K562 (cell line): ENCODE measurements around the gene CDKN1C. TPM values are rescaled to one million over a fixed set of nuclear protein-coding genes. Genes with fewer than 3 reads are reported as not detected.

ENCODE experiments used
- ATAC-seq: fragments of 200-7000 bp; cut with Tn5 transposase; 3 replicates; pipeline ENCODE4 v1.9.1; 2020; ENCODE audit warnings: moderate library complexity
- BruUV-seq: library from RNA; stranded (reverse); fragments of 400-500 nt; replicated peaks from 2 replicates; lab custom pipeline; 2021; lab: Mats Ljungman, UMichigan
- CTCF ChIA-PET: fragments of 300-600 bp; formaldehyde crosslinking; extraction: SDS; loops from one replicate; lab custom pipeline; 2021; ENCODE audit warnings: low intra/inter-chr PET ratio; lab: Yijun Ruan, JAX
- POLR2A ChIA-PET: fragments of 300-600, 350-650 bp; sonication (Branson Sonifier 250); formaldehyde crosslinking; extraction: SDS; loops from one replicate; lab custom pipeline; 2021; ENCODE audit warnings: antibody characterized with exemption, inconsistent platforms; lab: Yijun Ruan, JAX
- DNase-seq, 4 experiments: peaks; one replicate each; pipeline versions ENCODE4 v3.0.0 to v3.0.0-alpha.2; 2011 to 2018; ENCODE audit warnings: low spot score in 3 of 4, mixed read lengths in 3 of 4; ENCODE audit errors: extremely low read depth in 1 of 4
- FAIRE-seq: peaks from 2 replicates; lab custom pipeline; 2011; peaks lifted over from hg19 to GRCh38; lab: Jason Lieb, UNC
- H2AFZ ChIP-seq: 2 replicates; pipeline ENCODE4 v1.6.0; 2011; ENCODE audit warnings: low read depth, low read length, control low read depth, inconsistent platforms
- H3K27ac ChIP-seq: fragments of 200-600 bp; 3 replicates; pipeline ENCODE4 v1.8.0; 2011; ENCODE audit warnings: low read depth, mild to moderate bottlenecking, control low read depth, inconsistent platforms, low read length, moderate library complexity, mixed read lengths; ENCODE audit errors: extremely low read depth
- H3K27me3 ChIP-seq, 2 experiments: fragments of 300-600 bp in 1 of 2; 2 replicates in 1 of 2; 3 replicates in 1 of 2; pipeline versions ENCODE4 v1.6.0 to v1.8.0; 2011; ENCODE audit warnings: inconsistent platforms in 2 of 2, low read length in 2 of 2, mild to moderate bottlenecking in 1 of 2, mixed read lengths in 1 of 2, moderate library complexity in 1 of 2; ENCODE audit not compliant: control insufficient read depth in 2 of 2, insufficient read depth in 2 of 2
- H3K36me3 ChIP-seq: fragments of 300-600 bp; 3 replicates; pipeline ENCODE4 v1.8.0; 2011; ENCODE audit warnings: mild to moderate bottlenecking, low read length, inconsistent platforms; ENCODE audit not compliant: control insufficient read depth, insufficient read depth
- H3K4me1 ChIP-seq, 2 experiments: fragments of 200-600 bp in 1 of 2; replicated peaks in 1 of 2; 2 replicates in 1 of 2; 3 replicates in 1 of 2; pipeline versions ENCODE4 v1.5.1 to v1.8.0; 2011; ENCODE audit warnings: inconsistent platforms in 2 of 2, low read length in 2 of 2, mild to moderate bottlenecking in 1 of 2, mixed read lengths in 1 of 2, moderate library complexity in 1 of 2; ENCODE audit not compliant: control insufficient read depth in 2 of 2, insufficient read depth in 2 of 2
- H3K4me2 ChIP-seq: 2 replicates; pipeline ENCODE4 v1.6.1; 2011; ENCODE audit warnings: low read length, control low read depth, inconsistent platforms, mixed read lengths; ENCODE audit not compliant: insufficient read depth
- H3K4me3 ChIP-seq: fragments of 200-600 bp; sonication (generic), shearing (Covaris generic); 2 replicates; pipeline ENCODE4 v1.5.1; 2016; ENCODE audit warnings: control low read depth, inconsistent platforms
- H3K79me2 ChIP-seq: fragments of 200-600 bp; 3 replicates; pipeline ENCODE4 v1.8.0; 2011; ENCODE audit warnings: low read length, inconsistent platforms; ENCODE audit not compliant: control insufficient read depth, insufficient read depth
- H3K9ac ChIP-seq, 2 experiments: 2 replicates each; pipeline versions ENCODE4 v1.6.0 to v1.6.1; 2011; ENCODE audit warnings: low read depth in 2 of 2, low read length in 2 of 2, control low read depth in 1 of 2, inconsistent platforms in 1 of 2, mild to moderate bottlenecking in 1 of 2, mixed read lengths in 1 of 2; ENCODE audit not compliant: insufficient read depth in 1 of 2
- H3K9me1 ChIP-seq: one replicate; pipeline ENCODE4 v1.6.0; 2011; ENCODE audit warnings: inconsistent platforms, mild to moderate bottlenecking, low read length, moderate library complexity; ENCODE audit not compliant: control insufficient read depth, insufficient read depth
- H3K9me3 ChIP-seq: replicated peaks from 2 replicates; pipeline ENCODE4 v1.5.1; 2011; ENCODE audit warnings: low read depth, low read length, inconsistent platforms; ENCODE audit not compliant: control insufficient read depth, insufficient read depth
- H4K20me1 ChIP-seq: replicated peaks from 2 replicates; pipeline ENCODE4 v1.6.1; 2011; ENCODE audit warnings: low read length, inconsistent platforms, mixed read lengths; ENCODE audit not compliant: control insufficient read depth, insufficient read depth
- FOSL1 ChIP-seq: fragments of 200-800 bp; sonication (Bioruptor generic); conservative IDR thresholded peaks from 2 replicates; pipeline ENCODE4 v1.6.1; 2016; ENCODE audit warnings: missing genetic modification characterization, missing compliant biosample characterization
- GATAD2A ChIP-seq: fragments of 450-650 bp; IDR thresholded peaks from 2 replicates; pipeline ENCODE4 v1.6.1; 2017
- MAZ ChIP-seq, 2 experiments: fragments of 450-650 bp in 1 of 2; sonication (generic) in 1 of 2; formaldehyde crosslinking; IDR thresholded peaks in 1 of 2; conservative IDR thresholded peaks in 1 of 2; 2 replicates each; pipeline versions ENCODE4 v1.4.0 to v1.5.0; 2020; ENCODE audit warnings: mild to moderate bottlenecking in 1 of 2, missing genetic modification reagents in 1 of 2
- MGA ChIP-seq: fragments of 450-650 bp; IDR thresholded peaks from 2 replicates; pipeline ENCODE4 v1.6.1; 2016; ENCODE audit warnings: mild to moderate bottlenecking, moderate library complexity
- MTA3 ChIP-seq: fragments of 450-650 bp; formaldehyde crosslinking; IDR thresholded peaks from 2 replicates; pipeline ENCODE4 v1.6.1; 2017; ENCODE audit warnings: mild to moderate bottlenecking, borderline replicate concordance
- SP1 ChIP-seq: sonication (generic); formaldehyde crosslinking; IDR thresholded peaks from 2 replicates; pipeline ENCODE4 v1.8.1; 2022; ENCODE audit warnings: mild to moderate bottlenecking, missing genetic modification reagents
- ZBTB7A ChIP-seq: IDR thresholded peaks from 2 replicates; pipeline ENCODE4 v1.6.1; 2011; ENCODE audit warnings: low read depth, mild to moderate bottlenecking, low read length, moderate library complexity, borderline replicate concordance; ENCODE audit not compliant: control insufficient read depth
- WGBS: fragments of 100-300 bp; shearing (Covaris generic); methylation state at CpG from one replicate; pipeline ENCODE4 v1.1.6; 2016; ENCODE audit warnings: low coverage, mixed read lengths; ENCODE audit not compliant: insufficient coverage; ENCODE audit errors: missing lambda C conversion rate; 5-methylcytosine and 5-hydroxymethylcytosine counted together
- in situ Hi-C: fragments of 300-500 bp; cut with MboI; formaldehyde crosslinking; loops from 4 replicates; pipeline ENCODE4 v1.15.0; 2018; ENCODE audit warnings: inconsistent platforms, mixed read lengths
- intact Hi-C: fragments of 100-400 bp; cut with micrococcal nuclease; formaldehyde crosslinking; loops from 2 replicates; pipeline ENCODE4 v1.14.2; 2022
- polyA plus RNA-seq, 8 experiments: library from polyadenylated mRNA; depleted of rRNA in 4 of 8; stranded (reverse) in 5 of 8; unstranded in 3 of 8; fragments of >200 nt; fragmentation: Nextera tagmentation in 2 of 8; fragmentation: Illumina TruSeq in 1 of 8; extraction: Ambion mirVana in 2 of 8; extraction: Trizol in 1 of 8; gene quantifications; 2 replicates each; pipeline versions ENCODE4 v1.2.1 to v1.2.3, GENCODE V29; 2011 to 2014; ENCODE audit warnings: inconsistent platforms in 1 of 8, missing spikeins in 1 of 8
- total RNA-seq, 7 experiments: library from RNA; depleted of rRNA in 6 of 7; stranded (reverse); fragments of >200 nt in 6 of 7; fragmentation: Illumina TruSeq in 2 of 7; extraction: Trizol in 2 of 7; gene quantifications; 2 replicates each; pipeline versions ENCODE4 v1.2.1 to v1.2.3, GENCODE V29; 2011 to 2021; ENCODE audit warnings: low replicate concordance in 1 of 7

Gene CDKN1C
- total and polyA plus RNA-seq, 9 of the 15 experiments (the other 6 are each of a cell fraction or from before 2014, with no cell fraction given) = 2.8 to 21.1 (median 9.3) TPM

GRCh38 chr11:2846470-2846869, 39.1 kb downstream of the CDKN1C start:
- peaks cover 17 to 77% of the 10 kb centered on the region in 2 experiments for H3K4me1 ChIP-seq
- WGBS = 59% methylated on average over 7 of the region's 11 CpGs
- no TSS peak for BruUV-seq
- no peaks in the 10 kb centered on the region for H3K36me3 ChIP-seq
- ATAC-seq (peak; percentile 45), FAIRE-seq (no peak), DNase-seq (peak in 1 of 4 experiments; percentile 28)
- ChIA-PET POLR2A (interaction anchor here (0.8 kb wide), 1 partner anchor 22 kb away, joined by 4 read pairs; no protein-coding TSS in a partner anchor), CTCF (no interaction called here)
- H3K79me2 ChIP-seq = no peaks in the 10 kb centered on the region
- H3K27ac ChIP-seq = 0 out of 3 replicates have a peak overlapping the region, but pooled peaks have one; percentile 21
- peak overlapping the region in 1 of 2 experiments; percentile 15; a peak in 3 of 4 replicates for H3K9ac ChIP-seq
- TF ChIP-seq MAZ (CRISPR knock-in tag; conservative IDR thresholded peaks at IDR 0.05 in 1 of 2, IDR thresholded peaks at IDR 0.05 in 1 of 2) (0 out of 4 replicates have a peak, but pooled peaks of 1 of the 2 experiments have one; percentile 4), FOSL1 (tag) (0 out of 2 replicates have a peak, but pooled peaks have one; percentile 29), MGA (no peak), SP1 (CRISPR knock-in tag) (0 out of 2 replicates have a peak, but pooled peaks have one; percentile 35), ZBTB7A (no peak), MTA3 (peak; percentile 2; the same call in 1 of the 2 replicates), GATAD2A (0 out of 2 replicates have a peak, but pooled peaks have one; percentile 2)
- H3K27me3 ChIP-seq = no peaks in the 10 kb centered on the region; a peak in 1 of 5 replicates
- peaks cover 5% of the 10 kb centered on the region for H3K9me1 ChIP-seq
- in situ Hi-C loops (no loop called here), intact Hi-C loops (no loop called here)
- no peak overlapping the region for H3K4me3 ChIP-seq
- H3K9me3 ChIP-seq = no peaks in the 10 kb centered on the region
- H2AFZ ChIP-seq = peak overlapping the region; percentile 78
- no peaks in the 10 kb centered on the region for H4K20me1 ChIP-seq
- H3K4me2 ChIP-seq = peak overlapping the region; percentile 63
